ENCODE measurements around the gene OSBPL3. TPM values are rescaled to one million over a fixed set of nuclear protein-coding genes. Genes with fewer than 3 reads are reported as not detected.

The OSBPL3 gene
- total RNA-seq, 1 experiment from 2014 or later: 36.8 TPM

DNA sequence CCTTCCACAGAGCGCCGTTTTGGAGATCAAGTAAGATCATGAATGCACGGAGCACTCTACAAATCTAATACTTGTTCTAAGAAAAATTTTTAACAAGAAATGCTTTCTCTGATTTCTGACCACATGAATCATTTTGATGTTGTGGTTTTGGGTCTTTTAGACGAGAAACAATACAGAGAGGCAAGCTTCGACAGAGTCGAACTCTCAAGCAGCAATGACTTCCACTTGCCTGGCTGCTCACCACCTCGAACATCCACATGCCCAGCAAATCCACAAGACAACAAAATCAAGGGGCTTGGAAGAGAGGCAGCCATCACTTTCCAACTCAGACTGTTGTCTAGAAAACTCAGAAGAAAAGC, 153.3 kb downstream of the OSBPL3 start:
- H3K36me3 ChIP-seq (ENCODE audit: control insufficient read depth in 1 of 2, insufficient read depth in 2 of 2, low read length in 2 of 2): peaks cover 4 to 10% of the 10 kb centered on the region in 2 experiments; a peak in 3 of 4 replicates
- peaks cover 76 to 97% of the 10 kb centered on the region in 2 experiments for H3K4me1 ChIP-seq (ENCODE audit: control insufficient read depth in 1 of 2, insufficient read depth in 2 of 2, low read length in 2 of 2)
- peak overlapping the region; percentile 63 for H3K9ac ChIP-seq (ENCODE audit: low read length)
- H3K9me3 ChIP-seq (ENCODE audit: control insufficient read depth in 1 of 2, insufficient read depth in 1 of 2, low read depth in 1 of 2, low read length in 2 of 2): no peaks in the 10 kb centered on the region
- BruUV-seq (replicated peaks): TSS peak; percentile 67
- no peaks in the 10 kb centered on the region for H3K27me3 ChIP-seq (ENCODE audit: insufficient read depth, low read length)
- DNase-seq (ENCODE audit: low read depth, low spot score) (no peak), ATAC-seq (peak; percentile 14)
- no peak overlapping the region for H2AFZ ChIP-seq (ENCODE audit: low read depth, low read length, poor library complexity, severe bottlenecking)
- H3K4me3 ChIP-seq (replicated peaks in 1 of 2; ENCODE audit: low read depth in 1 of 2, low read length in 2 of 2): peak overlapping the region in 1 of 2 experiments; percentile 36; a peak in 2 of 4 replicates
- intact Hi-C loops (cut with micrococcal nuclease): no loop called here
- TF ChIP-seq TCF7L2 (IDR thresholded peaks at IDR 0.05; ENCODE audit: borderline replicate concordance, extremely low read depth, insufficient read depth, insufficient read length) (no peak), ZFX (IDR thresholded peaks at IDR 0.05) (0 out of 2 replicates have a peak, but pooled peaks have one; percentile 2)
- peak overlapping the region; percentile 94 for H3K27ac ChIP-seq (ENCODE audit: low read depth, low read length)
- H3K9me2 ChIP-seq (ENCODE audit: insufficient read depth): no peaks in the 10 kb centered on the region
- ChIA-PET POLR2A (interaction anchor here (0.7 to 1.2 kb wide), 2 partner anchors 154 to 299 kb away, joined by 3 to 4 read pairs; partner anchors contain the start of gene CYCS), CTCF (interaction anchor here (1.3 to 2.2 kb wide), 5 partner anchors 14 to 265 kb away, joined by 3 to 12 read pairs (median 6); partner anchors contain the start of gene OSBPL3), RAD21 (ENCODE audit: low non-redundant PET in 1 of 2, low total read pairs in 2 of 2, uncharacterized antibody in 2 of 2, unreplicated experiment in 2 of 2) (no interaction called here)
- no peaks in the 10 kb centered on the region for H3K79me2 ChIP-seq (ENCODE audit: insufficient read depth, low read length)
- no peaks in the 10 kb centered on the region for H4K20me1 ChIP-seq (ENCODE audit: insufficient read depth)
- peak overlapping the region; percentile 75 for H3K4me2 ChIP-seq (ENCODE audit: low read length)

DNA sequence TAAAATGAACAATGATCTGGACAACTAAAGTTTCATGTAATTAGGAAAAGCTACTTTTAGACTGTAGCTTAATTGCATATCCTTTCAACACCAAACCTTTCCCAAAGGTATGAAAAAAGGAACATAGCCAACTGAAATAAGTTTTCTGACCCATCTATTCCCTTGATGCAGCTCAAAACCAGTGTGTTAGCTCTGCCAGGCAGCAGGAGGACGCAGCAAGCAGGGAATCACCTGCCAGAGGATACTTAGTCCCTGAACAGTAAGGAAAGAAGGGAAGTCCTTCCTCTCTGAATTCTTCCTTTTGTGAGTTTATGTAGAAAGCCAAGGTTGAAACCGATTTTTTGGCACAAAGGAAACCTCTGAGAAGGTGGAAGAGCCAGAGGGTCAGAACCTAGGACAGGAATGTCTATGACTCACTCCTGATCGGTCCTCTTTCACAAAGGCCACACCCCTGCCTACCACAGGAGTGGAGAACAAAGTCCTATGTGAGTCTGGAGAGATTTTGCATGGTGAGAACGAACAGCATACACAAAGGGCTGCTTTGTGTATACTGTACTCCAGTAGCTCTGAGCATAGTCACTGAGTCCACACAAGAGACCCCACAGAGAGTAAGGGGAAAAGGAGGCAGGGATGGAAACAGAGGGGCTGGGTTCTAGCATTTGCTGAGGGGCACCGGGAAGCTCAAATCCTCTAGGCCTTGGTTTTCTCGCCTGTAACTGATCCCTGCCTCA, 153.9 kb downstream of the OSBPL3 start:
- DNase-seq (ENCODE audit: low read depth, low spot score) (peak; percentile 93), ATAC-seq (peak; percentile 83)
- RAD21 ChIA-PET (ENCODE audit: low non-redundant PET in 1 of 2, low total read pairs in 2 of 2, uncharacterized antibody in 2 of 2, unreplicated experiment in 2 of 2): interaction anchor here in 1 of 2 experiments (0.5 kb wide), 1 partner anchor 223 kb away, joined by 3 read pairs; no protein-coding TSS in a partner anchor
- peak overlapping the region; percentile 94 for H3K27ac ChIP-seq (ENCODE audit: low read depth, low read length)
- peak; percentile 92 for TF ChIP-seq SP1 (IDR thresholded peaks at IDR 0.05; ENCODE audit: low read depth)
- TF ChIP-seq POLR2AphosphoS5 (IDR thresholded peaks at IDR 0.05; ENCODE audit: low read depth, low read length): peak; percentile 57; the same call in 1 of the 2 replicates
- TF ChIP-seq YY1 (IDR thresholded peaks at IDR 0.05; ENCODE audit: extremely low read depth, insufficient replicate concordance, low read depth, low read length): no peak
- TF ChIP-seq SIN3A (IDR thresholded peaks at IDR 0.05; ENCODE audit: low read depth): peak; percentile 67; the same call in 1 of the 2 replicates
- TF ChIP-seq ZFX (IDR thresholded peaks at IDR 0.05): peak; percentile 27; the same call in 1 of the 2 replicates
- TF ChIP-seq EZH2 (IDR thresholded peaks at IDR 0.05): no peak
- TF ChIP-seq FOSL1 (IDR thresholded peaks at IDR 0.05; ENCODE audit: low read depth): peak; percentile 92
- peak; percentile 88 for TF ChIP-seq CBX3 (IDR thresholded peaks at IDR 0.05; ENCODE audit: low read depth)
- TF ChIP-seq, protein P1, sequence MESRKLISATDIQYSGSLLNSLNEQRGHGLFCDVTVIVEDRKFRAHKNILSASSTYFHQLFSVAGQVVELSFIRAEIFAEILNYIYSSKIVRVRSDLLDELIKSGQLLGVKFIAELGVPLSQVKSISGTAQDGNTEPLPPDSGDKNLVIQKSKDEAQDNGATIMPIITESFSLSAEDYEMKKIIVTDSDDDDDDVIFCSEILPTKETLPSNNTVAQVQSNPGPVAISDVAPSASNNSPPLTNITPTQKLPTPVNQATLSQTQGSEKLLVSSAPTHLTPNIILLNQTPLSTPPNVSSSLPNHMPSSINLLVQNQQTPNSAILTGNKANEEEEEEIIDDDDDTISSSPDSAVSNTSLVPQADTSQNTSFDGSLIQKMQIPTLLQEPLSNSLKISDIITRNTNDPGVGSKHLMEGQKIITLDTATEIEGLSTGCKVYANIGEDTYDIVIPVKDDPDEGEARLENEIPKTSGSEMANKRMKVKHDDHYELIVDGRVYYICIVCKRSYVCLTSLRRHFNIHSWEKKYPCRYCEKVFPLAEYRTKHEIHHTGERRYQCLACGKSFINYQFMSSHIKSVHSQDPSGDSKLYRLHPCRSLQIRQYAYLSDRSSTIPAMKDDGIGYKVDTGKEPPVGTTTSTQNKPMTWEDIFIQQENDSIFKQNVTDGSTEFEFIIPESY (IDR thresholded peaks at IDR 0.05; ENCODE audit: extremely low read depth, insufficient replicate concordance, low read length): no peak
- TF ChIP-seq CEBPB (IDR thresholded peaks at IDR 0.05; ENCODE audit: low read depth): 0 out of 2 replicates have a peak, but pooled peaks have one; percentile 44
- peak; percentile 96 for TF ChIP-seq JUND (IDR thresholded peaks at IDR 0.05)
- peak; percentile 72 for TF ChIP-seq TCF7L2 (IDR thresholded peaks at IDR 0.05; ENCODE audit: borderline replicate concordance, extremely low read depth, insufficient read depth, insufficient read length)
- TF ChIP-seq, protein P2, sequence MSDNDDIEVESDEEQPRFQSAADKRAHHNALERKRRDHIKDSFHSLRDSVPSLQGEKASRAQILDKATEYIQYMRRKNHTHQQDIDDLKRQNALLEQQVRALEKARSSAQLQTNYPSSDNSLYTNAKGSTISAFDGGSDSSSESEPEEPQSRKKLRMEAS (IDR thresholded peaks at IDR 0.05): peak; percentile 78
- H3K36me3 ChIP-seq (ENCODE audit: control insufficient read depth in 1 of 2, insufficient read depth in 2 of 2, low read length in 2 of 2): peaks cover 4 to 10% of the 10 kb centered on the region in 2 experiments; a peak in 3 of 4 replicates
- no peaks in the 10 kb centered on the region for H3K9me3 ChIP-seq (ENCODE audit: control insufficient read depth in 1 of 2, insufficient read depth in 1 of 2, low read depth in 1 of 2, low read length in 2 of 2)
- peak overlapping the region; percentile 63 for H3K9ac ChIP-seq (ENCODE audit: low read length)
- intact Hi-C loops (cut with micrococcal nuclease): no loop called here
- CTCF ChIA-PET: interaction anchor here (0.7 to 2.2 kb wide), 8 partner anchors 14 to 268 kb away, joined by 3 to 12 read pairs (median 4); partner anchors contain the start of gene OSBPL3
- H3K9me2 ChIP-seq (ENCODE audit: insufficient read depth): no peaks in the 10 kb centered on the region
- no peaks in the 10 kb centered on the region for H3K79me2 ChIP-seq (ENCODE audit: insufficient read depth, low read length)
- no peaks in the 10 kb centered on the region for H3K27me3 ChIP-seq (ENCODE audit: insufficient read depth, low read length)
- peak overlapping the region; percentile 7 to 36; a peak in 3 of 4 replicates for H3K4me3 ChIP-seq (replicated peaks in 1 of 2; ENCODE audit: low read depth in 1 of 2, low read length in 2 of 2)
- no TSS peak for BruUV-seq (replicated peaks)
- peak overlapping the region; percentile 75 for H3K4me2 ChIP-seq (ENCODE audit: low read length)
- H2AFZ ChIP-seq (ENCODE audit: low read depth, low read length, poor library complexity, severe bottlenecking): no peak overlapping the region
- POLR2A ChIA-PET: interaction anchor here (0.7 to 1.2 kb wide), 2 partner anchors 155 to 299 kb away, joined by 3 to 4 read pairs; partner anchors contain the start of gene CYCS
- H4K20me1 ChIP-seq (ENCODE audit: insufficient read depth): no peaks in the 10 kb centered on the region
- peaks cover 78 to 97% of the 10 kb centered on the region in 2 experiments for H3K4me1 ChIP-seq (ENCODE audit: control insufficient read depth in 1 of 2, insufficient read depth in 2 of 2, low read length in 2 of 2)

Data from HCT116 (cell line).